HCT116 (cell line): Measurements from ENCODE around the gene SEPHS2.
A peak's percentile ranks its signal among the peaks of the same experiment; 100 is the strongest.

ENCODE experiments used
- EZH2 ChIP-seq: fragments of 200-600 bp; sonication (generic); IDR thresholded peaks from 2 replicates; pipeline ENCODE4 v1.6.1; 2017; ENCODE audit warnings: antibody characterized with exemption, mixed run types
- FOSL1 ChIP-seq: IDR thresholded peaks from 2 replicates; pipeline ENCODE4 v1.6.1; 2012; ENCODE audit warnings: low read depth
- JUND ChIP-seq: IDR thresholded peaks from 2 replicates; pipeline ENCODE4 v1.6.1; 2012
- POLR2A ChIP-seq: IDR thresholded peaks from 2 replicates; pipeline ENCODE4 v1.7.0; 2011; ENCODE audit warnings: borderline replicate concordance; ENCODE audit not compliant: insufficient read depth, insufficient read length; ENCODE audit errors: extremely low read depth
- POLR2AphosphoS5 ChIP-seq: IDR thresholded peaks from 2 replicates; pipeline ENCODE4 v1.6.1; 2011; ENCODE audit warnings: mild to moderate bottlenecking, low read depth, low read length, moderate library complexity
- YY1 ChIP-seq: IDR thresholded peaks from 2 replicates; pipeline ENCODE4 v1.6.1; 2011; ENCODE audit warnings: low read length, low read depth, moderate library complexity, mild to moderate bottlenecking; ENCODE audit not compliant: insufficient replicate concordance; ENCODE audit errors: extremely low read depth
- TF ChIP-seq, protein P1 (sequence below), 3 experiments: fragments of 200-600 bp in 1 of 3; sonication (generic) in 1 of 3; IDR thresholded peaks in 2 of 3; conservative IDR thresholded peaks in 1 of 3; 2 replicates each; pipeline ENCODE4 v1.5.1; 2012 to 2017; ENCODE audit warnings: low read depth in 2 of 3, low read length in 2 of 3, antibody characterized with exemption in 1 of 3, borderline replicate concordance in 1 of 3, control low read depth in 1 of 3, mild to moderate bottlenecking in 1 of 3, mixed read lengths in 1 of 3, mixed run types in 1 of 3, moderate library complexity in 1 of 3; ENCODE audit not compliant: insufficient read depth in 1 of 3

DNA sequence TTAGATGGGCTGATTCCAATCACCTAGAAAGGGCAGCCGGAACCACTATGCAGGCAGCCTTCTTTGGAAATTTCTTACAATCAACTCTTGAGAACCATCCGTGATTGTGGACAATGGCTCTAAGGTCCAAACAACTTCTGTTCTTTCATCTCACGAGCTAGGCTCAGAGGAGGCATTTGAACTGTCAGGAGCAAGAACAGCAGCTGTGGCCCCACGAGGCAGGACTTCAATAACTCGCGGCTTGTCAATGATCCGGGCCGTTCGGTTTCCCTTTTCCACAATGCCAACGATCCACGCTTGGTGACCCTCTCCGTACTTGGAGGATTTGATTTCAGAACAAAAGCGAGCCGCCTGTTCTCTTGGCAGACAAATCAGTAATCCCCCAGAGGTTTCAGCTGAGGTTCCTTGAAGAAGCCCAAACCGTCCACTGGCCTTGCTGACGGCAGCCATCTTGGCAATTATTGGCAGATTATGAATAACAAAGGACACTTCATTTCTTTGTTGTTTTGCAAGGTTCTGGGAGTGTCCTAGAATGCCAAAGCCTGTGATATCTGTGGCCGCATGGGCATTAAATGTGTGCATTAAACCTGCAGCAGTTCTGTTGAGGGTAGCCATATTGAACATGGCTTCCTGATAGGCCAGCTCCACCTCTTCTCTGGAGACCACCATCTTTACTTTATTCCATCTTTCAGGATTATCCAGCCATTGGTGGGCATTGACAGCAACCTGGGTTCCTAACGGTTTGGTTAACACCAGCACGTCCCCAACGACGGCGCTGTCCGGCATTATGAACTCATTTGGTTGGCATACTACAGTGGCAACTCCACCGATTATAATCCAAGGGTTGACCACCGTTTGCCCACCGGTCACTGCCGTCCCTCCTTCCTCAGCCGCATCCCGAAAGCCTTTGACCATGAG is 1.2 kb downstream of the SEPHS2 start:
- TF ChIP-seq POLR2A = no peak
- no peak for TF ChIP-seq EZH2
- TF ChIP-seq, protein P1, sequence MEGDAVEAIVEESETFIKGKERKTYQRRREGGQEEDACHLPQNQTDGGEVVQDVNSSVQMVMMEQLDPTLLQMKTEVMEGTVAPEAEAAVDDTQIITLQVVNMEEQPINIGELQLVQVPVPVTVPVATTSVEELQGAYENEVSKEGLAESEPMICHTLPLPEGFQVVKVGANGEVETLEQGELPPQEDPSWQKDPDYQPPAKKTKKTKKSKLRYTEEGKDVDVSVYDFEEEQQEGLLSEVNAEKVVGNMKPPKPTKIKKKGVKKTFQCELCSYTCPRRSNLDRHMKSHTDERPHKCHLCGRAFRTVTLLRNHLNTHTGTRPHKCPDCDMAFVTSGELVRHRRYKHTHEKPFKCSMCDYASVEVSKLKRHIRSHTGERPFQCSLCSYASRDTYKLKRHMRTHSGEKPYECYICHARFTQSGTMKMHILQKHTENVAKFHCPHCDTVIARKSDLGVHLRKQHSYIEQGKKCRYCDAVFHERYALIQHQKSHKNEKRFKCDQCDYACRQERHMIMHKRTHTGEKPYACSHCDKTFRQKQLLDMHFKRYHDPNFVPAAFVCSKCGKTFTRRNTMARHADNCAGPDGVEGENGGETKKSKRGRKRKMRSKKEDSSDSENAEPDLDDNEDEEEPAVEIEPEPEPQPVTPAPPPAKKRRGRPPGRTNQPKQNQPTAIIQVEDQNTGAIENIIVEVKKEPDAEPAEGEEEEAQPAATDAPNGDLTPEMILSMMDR (IDR thresholded peaks at IDR 0.05 in 2 of 3, conservative IDR thresholded peaks at IDR 0.05 in 1 of 3; ENCODE audit: borderline replicate concordance in 1 of 3, insufficient read depth in 1 of 3, low read depth in 2 of 3, low read length in 2 of 3) = no peak
- TF ChIP-seq FOSL1 = no peak
- TF ChIP-seq JUND = no peak
- 0 out of 2 replicates have a peak, but pooled peaks have one; percentile 15 for TF ChIP-seq POLR2AphosphoS5
- peak; percentile 46 for TF ChIP-seq YY1
